IMR-90 (cell line): Measurements from ENCODE around the gene LNP1. TPM values are rescaled to one million over a fixed set of nuclear protein-coding genes. Genes with fewer than 3 reads are reported as not detected.

Source experiments
- ATAC-seq: fragments of 200-7000 bp; cut with Tn5 transposase; 2 replicates; pipeline ENCODE4 v1.9.1; 2020; ENCODE audit warnings: low read depth, mild to moderate bottlenecking, moderate library complexity
- BruUV-seq: library from RNA; stranded (reverse); fragments of 400-500 nt; replicated peaks from 2 replicates; lab custom pipeline; 2021; lab: Mats Ljungman, UMichigan
- CTCF ChIA-PET: fragments of 300-600 bp; formaldehyde crosslinking; extraction: SDS; loops from one replicate; lab custom pipeline; 2021; ENCODE audit warnings: antibody characterized with exemption; lab: Yijun Ruan, JAX
- POLR2A ChIA-PET: fragments of 300-600 bp; sonication (Branson Sonifier 250); formaldehyde crosslinking; loops from one replicate; lab custom pipeline; 2022; ENCODE audit warnings: antibody characterized with exemption; ENCODE audit not compliant: unreplicated experiment; lab: Charles Lee
- DNase-seq: peaks from one replicate; pipeline ENCODE4 v3.0.0; 2013
- H2AFZ ChIP-seq: replicated peaks from 2 replicates; pipeline ENCODE3; 2013; ENCODE audit warnings: low read length, mild to moderate bottlenecking; ENCODE audit not compliant: poor library complexity
- H2AK5ac ChIP-seq: 2 replicates; pipeline ENCODE4 v1.6.1; 2013; ENCODE audit warnings: low read depth, low read length, inconsistent platforms
- H2AK9ac ChIP-seq: replicated peaks from 2 replicates; pipeline ENCODE3; 2013; ENCODE audit warnings: mild to moderate bottlenecking, low read depth, low read length, moderate library complexity; ENCODE audit not compliant: poor library complexity
- H2BK120ac ChIP-seq: 2 replicates; pipeline ENCODE4 v1.6.1; 2013; ENCODE audit warnings: low read depth, low read length, inconsistent platforms
- H2BK15ac ChIP-seq: 3 replicates; pipeline ENCODE4 v1.6.1; 2013; ENCODE audit warnings: low read depth, low read length, inconsistent platforms
- H2BK20ac ChIP-seq: 2 replicates; pipeline ENCODE4 v1.6.1; 2013; ENCODE audit warnings: low read depth, mild to moderate bottlenecking, inconsistent platforms, low read length, moderate library complexity
- H2BK5ac ChIP-seq: 2 replicates; pipeline ENCODE4 v1.6.1; 2013; ENCODE audit warnings: mild to moderate bottlenecking, low read depth, low read length, inconsistent platforms; ENCODE audit not compliant: poor library complexity, severe bottlenecking
- H3K14ac ChIP-seq: replicated peaks from 2 replicates; pipeline ENCODE4 v1.6.1; 2013; ENCODE audit warnings: low read depth, low read length, inconsistent platforms
- H3K18ac ChIP-seq: 2 replicates; pipeline ENCODE4 v1.6.1; 2013; ENCODE audit warnings: low read depth, low read length, control low read depth
- H3K23ac ChIP-seq: 2 replicates; pipeline ENCODE4 v1.6.1; 2013; ENCODE audit warnings: low read depth, low read length, inconsistent platforms
- H3K27ac ChIP-seq: 2 replicates; pipeline ENCODE4 v1.5.1; 2013; ENCODE audit warnings: mild to moderate bottlenecking, control low read depth, low read length; ENCODE audit not compliant: insufficient read depth
- H3K27me3 ChIP-seq: 2 replicates; pipeline ENCODE4 v1.6.1; 2013; ENCODE audit warnings: low read length; ENCODE audit not compliant: control insufficient read depth, insufficient read depth
- H3K36me3 ChIP-seq: 2 replicates; pipeline ENCODE4 v1.6.1; 2013; ENCODE audit warnings: low read length, mixed read lengths; ENCODE audit not compliant: control insufficient read depth, insufficient read depth
- H3K4ac ChIP-seq: 2 replicates; pipeline ENCODE4 v1.6.1; 2013; ENCODE audit warnings: low read depth, low read length, inconsistent platforms
- H3K4me1 ChIP-seq: 2 replicates; pipeline ENCODE4 v1.6.1; 2013; ENCODE audit warnings: low read length, mixed read lengths; ENCODE audit not compliant: control insufficient read depth, insufficient read depth
- H3K4me2 ChIP-seq: 2 replicates; pipeline ENCODE4 v1.6.1; 2013; ENCODE audit warnings: low read depth, mild to moderate bottlenecking, control low read depth, low read length, moderate library complexity
- H3K4me3 ChIP-seq: 2 replicates; pipeline ENCODE4 v1.5.1; 2013; ENCODE audit warnings: low read depth, mild to moderate bottlenecking, control low read depth, low read length, moderate library complexity; ENCODE audit not compliant: insufficient read depth
- H3K56ac ChIP-seq: 2 replicates; pipeline ENCODE4 v1.6.1; 2013; ENCODE audit warnings: low read length, inconsistent platforms; ENCODE audit not compliant: insufficient read depth; ENCODE audit errors: extremely low read depth
- H3K79me1 ChIP-seq, 2 experiments: 2 replicates each; pipeline ENCODE4 v1.6.1; 2013; ENCODE audit warnings: low read length in 2 of 2, inconsistent platforms in 1 of 2, low read depth in 1 of 2
- H3K9ac ChIP-seq: 2 replicates; pipeline ENCODE4 v1.6.1; 2013; ENCODE audit warnings: low read depth, low read length, control low read depth
- H3K9me1 ChIP-seq: 2 replicates; pipeline ENCODE4 v1.6.1; 2013; ENCODE audit warnings: low read length, inconsistent platforms; ENCODE audit not compliant: insufficient read depth
- H3K9me3 ChIP-seq: 2 replicates; pipeline ENCODE4 v1.6.1; 2013; ENCODE audit warnings: low read length; ENCODE audit not compliant: control insufficient read depth, insufficient read depth
- H4K20me1 ChIP-seq: 2 replicates; pipeline ENCODE4 v1.6.1; 2013; ENCODE audit warnings: low read length, inconsistent platforms; ENCODE audit not compliant: insufficient read depth
- H4K5ac ChIP-seq: 2 replicates; pipeline ENCODE4 v1.6.1; 2013; ENCODE audit warnings: mild to moderate bottlenecking, low read depth, low read length, control low read depth
- H4K8ac ChIP-seq, 2 experiments: 2 replicates each; pipeline ENCODE4 v1.6.1; 2013; ENCODE audit warnings: low read depth in 2 of 2, low read length in 2 of 2, control low read depth in 1 of 2, inconsistent platforms in 1 of 2
- H4K91ac ChIP-seq: 2 replicates; pipeline ENCODE4 v1.6.1; 2013; ENCODE audit warnings: low read depth, low read length, inconsistent platforms; ENCODE audit not compliant: insufficient read depth
- BHLHE40 ChIP-seq: fragments of 150-350 bp; IDR thresholded peaks from 2 replicates; pipeline ENCODE4 v1.6.1; 2016; ENCODE audit warnings: mild to moderate bottlenecking, low read depth, low read length
- CEBPB ChIP-seq: IDR thresholded peaks from 2 replicates; pipeline ENCODE4 v1.6.1; 2012; ENCODE audit warnings: low read depth, low read length, improper control_type of control experiment
- CHD1 ChIP-seq: IDR thresholded peaks from 2 replicates; pipeline ENCODE4 v1.6.1; 2012; ENCODE audit warnings: low read depth, low read length, improper control_type of control experiment
- ELK1 ChIP-seq: fragments of 150-350 bp; IDR thresholded peaks from 2 replicates; pipeline ENCODE4 v1.6.1; 2016; ENCODE audit warnings: low read depth, mild to moderate bottlenecking, low read length, moderate library complexity, borderline replicate concordance
- FOS ChIP-seq: fragments of 150-350 bp; IDR thresholded peaks from 2 replicates; pipeline ENCODE4 v1.6.1; 2016; ENCODE audit warnings: low read depth, low read length
- MAFK ChIP-seq: IDR thresholded peaks from 2 replicates; pipeline ENCODE4 v1.6.1; 2012; ENCODE audit warnings: low read depth, low read length, improper control_type of control experiment
- MAZ ChIP-seq: IDR thresholded peaks from 2 replicates; pipeline ENCODE4 v1.6.1; 2012; ENCODE audit warnings: low read depth, mild to moderate bottlenecking, low read length, improper control_type of control experiment, moderate library complexity, borderline replicate concordance
- MXI1 ChIP-seq: IDR thresholded peaks from 2 replicates; pipeline ENCODE4 v1.6.1; 2012; ENCODE audit warnings: low read depth, mild to moderate bottlenecking, low read length, moderate library complexity, borderline replicate concordance
- NFE2L2 ChIP-seq: fragments of 150-350 bp; IDR thresholded peaks from 2 replicates; pipeline ENCODE4 v1.6.1; 2016; ENCODE audit warnings: low read depth, mild to moderate bottlenecking, low read length
- POLR2A ChIP-seq: IDR thresholded peaks from 2 replicates; pipeline ENCODE4 v1.6.1; 2012; ENCODE audit warnings: mild to moderate bottlenecking, low read depth, low read length
- RAD21 ChIP-seq: IDR thresholded peaks from 2 replicates; pipeline ENCODE4 v1.6.1; 2012; ENCODE audit warnings: low read length, improper control_type of control experiment
- RCOR1 ChIP-seq: IDR thresholded peaks from 2 replicates; pipeline ENCODE4 v1.6.1; 2012; ENCODE audit warnings: mild to moderate bottlenecking, low read length, improper control_type of control experiment; ENCODE audit not compliant: insufficient replicate concordance
- RFX5 ChIP-seq: IDR thresholded peaks from 2 replicates; pipeline ENCODE4 v1.8.0; 2012; ENCODE audit warnings: low read depth, mild to moderate bottlenecking, low read length, moderate library complexity
- SMC3 ChIP-seq: fragments of 150-350 bp; IDR thresholded peaks from 2 replicates; pipeline ENCODE4 v1.6.1; 2016; ENCODE audit warnings: low read depth, mild to moderate bottlenecking, antibody characterized with exemption, low read length, moderate library complexity
- WGBS, 2 experiments: methylation state at CpG; one replicate each; pipeline versions ENCODE4 v1.1.5 to v1.1.7; 2013; ENCODE audit warnings: missing lambda C conversion rate in 2 of 2; ENCODE audit not compliant: insufficient read length in 1 of 2; ENCODE audit errors: extremely low coverage in 2 of 2; 5-methylcytosine and 5-hydroxymethylcytosine counted together
- dilution Hi-C: fragments of 300-500 bp; cut with HindIII; formaldehyde crosslinking; loops from one replicate; pipeline ENCODE4 v1.14.3; 2018; ENCODE audit warnings: low sequenced_read_pairs; ENCODE audit not compliant: unreplicated experiment
- in situ Hi-C: fragments of 300-500 bp; cut with MboI; formaldehyde crosslinking; loops from 3 replicates; pipeline ENCODE4 v1.14.3; 2019; ENCODE audit warnings: low sequenced_read_pairs, inconsistent platforms, mixed read lengths
- intact Hi-C: fragments of 100-400 bp; cut with micrococcal nuclease; formaldehyde crosslinking; loops from 2 replicates; pipeline ENCODE4 v1.10.0; 2022
- polyA plus RNA-seq, 3 experiments: library from polyadenylated mRNA; depleted of rRNA; stranded (reverse); fragments of >200 nt; gene quantifications; 2 replicates each; pipeline ENCODE4 v1.2.3, GENCODE V29; 2012; ENCODE audit warnings: low replicate concordance in 1 of 3
- total RNA-seq: library from RNA; depleted of rRNA; stranded (reverse); fragments of >200 nt; gene quantifications from 2 replicates; pipeline ENCODE4 v1.2.3, GENCODE V29; 2012
- TF ChIP-seq, protein P1 (sequence below): fragments of 150-350 bp; IDR thresholded peaks from 2 replicates; pipeline ENCODE4 v1.6.1; 2017; ENCODE audit warnings: mild to moderate bottlenecking, antibody characterized with exemption, low read length, low read depth
- TF ChIP-seq, protein P2 (sequence below): conservative IDR thresholded peaks from 2 replicates; pipeline ENCODE4 v1.5.1; 2012; ENCODE audit warnings: mild to moderate bottlenecking, low read depth, low read length, improper control_type of control experiment

The LNP1 gene
- total and polyA plus RNA-seq, 2 of the 4 experiments (the other 2 are of a cell fraction): 2.2 to 2.4 TPM

GRCh38 chr3:100456745-100457144 lies 55.4 kb downstream of the LNP1 start:
- no peaks in the 10 kb centered on the region for H4K20me1 ChIP-seq
- CTCF ChIA-PET: interaction anchor here (1.4 kb wide), 1 partner anchor 133 kb away, joined by 5 read pairs; no protein-coding TSS in a partner anchor

More at GRCh38 chr3:100456745-100457144, 55.4 kb downstream of the LNP1 start:
- DNase-seq (no peak), ATAC-seq (no peak)
- no TSS peak for BruUV-seq
- no CpG with 5 or more reads among the region's 1 CpG for WGBS, 2 experiments
- H3K9ac ChIP-seq: no peak overlapping the region
- no peaks in the 10 kb centered on the region for H3K36me3 ChIP-seq
- no peak overlapping the region for H2AK9ac ChIP-seq
- H3K27me3 ChIP-seq: no peaks in the 10 kb centered on the region
- H2BK5ac ChIP-seq: no peak overlapping the region
- no peak overlapping the region for H3K27ac ChIP-seq
- H3K9me1 ChIP-seq: no peaks in the 10 kb centered on the region
- no peak overlapping the region for H2BK120ac ChIP-seq
- H4K91ac ChIP-seq: no peak overlapping the region
- H4K8ac ChIP-seq: no peak overlapping the region
- no peak overlapping the region for H3K23ac ChIP-seq
- no peaks in the 10 kb centered on the region for H3K9me3 ChIP-seq
- no peaks in the 10 kb centered on the region for H3K79me1 ChIP-seq
- no peak overlapping the region for H3K18ac ChIP-seq
- H2AK5ac ChIP-seq: no peak overlapping the region
- H2BK15ac ChIP-seq: no peak overlapping the region
- no peak overlapping the region for H3K4ac ChIP-seq
- no peak overlapping the region for H3K14ac ChIP-seq
- intact Hi-C loops: no loop called here
- H3K4me2 ChIP-seq: no peak overlapping the region
- H2AFZ ChIP-seq: no peak overlapping the region
- POLR2A ChIA-PET: interaction anchor here (0.7 kb wide), 1 partner anchor 14 kb away, joined by 5 read pairs; no protein-coding TSS in a partner anchor
- H3K4me1 ChIP-seq: no peaks in the 10 kb centered on the region
- H4K5ac ChIP-seq: no peak overlapping the region
- H3K56ac ChIP-seq: no peak overlapping the region
- no peak for TF ChIP-seq MAZ
- TF ChIP-seq RCOR1: no peak
- no peak for TF ChIP-seq POLR2A
- TF ChIP-seq CHD1: no peak
- TF ChIP-seq, protein P1, sequence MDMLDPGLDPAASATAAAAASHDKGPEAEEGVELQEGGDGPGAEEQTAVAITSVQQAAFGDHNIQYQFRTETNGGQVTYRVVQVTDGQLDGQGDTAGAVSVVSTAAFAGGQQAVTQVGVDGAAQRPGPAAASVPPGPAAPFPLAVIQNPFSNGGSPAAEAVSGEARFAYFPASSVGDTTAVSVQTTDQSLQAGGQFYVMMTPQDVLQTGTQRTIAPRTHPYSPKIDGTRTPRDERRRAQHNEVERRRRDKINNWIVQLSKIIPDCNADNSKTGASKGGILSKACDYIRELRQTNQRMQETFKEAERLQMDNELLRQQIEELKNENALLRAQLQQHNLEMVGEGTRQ: no peak
- no peak for TF ChIP-seq RFX5
- no peak for TF ChIP-seq NFE2L2
- no peak for TF ChIP-seq BHLHE40
- TF ChIP-seq, protein P2, sequence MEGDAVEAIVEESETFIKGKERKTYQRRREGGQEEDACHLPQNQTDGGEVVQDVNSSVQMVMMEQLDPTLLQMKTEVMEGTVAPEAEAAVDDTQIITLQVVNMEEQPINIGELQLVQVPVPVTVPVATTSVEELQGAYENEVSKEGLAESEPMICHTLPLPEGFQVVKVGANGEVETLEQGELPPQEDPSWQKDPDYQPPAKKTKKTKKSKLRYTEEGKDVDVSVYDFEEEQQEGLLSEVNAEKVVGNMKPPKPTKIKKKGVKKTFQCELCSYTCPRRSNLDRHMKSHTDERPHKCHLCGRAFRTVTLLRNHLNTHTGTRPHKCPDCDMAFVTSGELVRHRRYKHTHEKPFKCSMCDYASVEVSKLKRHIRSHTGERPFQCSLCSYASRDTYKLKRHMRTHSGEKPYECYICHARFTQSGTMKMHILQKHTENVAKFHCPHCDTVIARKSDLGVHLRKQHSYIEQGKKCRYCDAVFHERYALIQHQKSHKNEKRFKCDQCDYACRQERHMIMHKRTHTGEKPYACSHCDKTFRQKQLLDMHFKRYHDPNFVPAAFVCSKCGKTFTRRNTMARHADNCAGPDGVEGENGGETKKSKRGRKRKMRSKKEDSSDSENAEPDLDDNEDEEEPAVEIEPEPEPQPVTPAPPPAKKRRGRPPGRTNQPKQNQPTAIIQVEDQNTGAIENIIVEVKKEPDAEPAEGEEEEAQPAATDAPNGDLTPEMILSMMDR: no peak
- no peak for TF ChIP-seq FOS
- no peak for TF ChIP-seq CEBPB
- no peak for TF ChIP-seq ELK1
- TF ChIP-seq RAD21: no peak
- no peak for TF ChIP-seq MAFK
- no peak for TF ChIP-seq MXI1
- no peak for TF ChIP-seq SMC3
- no peak overlapping the region for H3K4me3 ChIP-seq
- no peak overlapping the region for H2BK20ac ChIP-seq
- dilution Hi-C loops: no loop called here
- in situ Hi-C loops: no loop called here
